K562 (cell line): ENCODE measurements around the gene DDX39A. TPM values are rescaled to one million over a fixed set of nuclear protein-coding genes. Genes with fewer than 3 reads are reported as not detected.
"Not testable (repeated sequence)": the region's sequence is repeated elsewhere in the genome, so short reads cannot be mapped to it uniquely, and the experiment has no call there.

Experiments used
- ATF3 ChIP-seq, 2 experiments: fragments of 450-650 bp in 1 of 2; sonication (generic) in 1 of 2; formaldehyde crosslinking in 1 of 2; IDR thresholded peaks in 1 of 2; conservative IDR thresholded peaks in 1 of 2; 2 replicates each; pipeline versions ENCODE4 v1.6.1 to v1.8.1; 2016 to 2023; ENCODE audit warnings: mild to moderate bottlenecking in 2 of 2, moderate library complexity in 2 of 2, inconsistent platforms in 1 of 2, missing genetic modification reagents in 1 of 2
- ATF7 ChIP-seq: fragments of 450-650 bp; IDR thresholded peaks from 2 replicates; pipeline ENCODE4 v1.7.1; 2014; ENCODE audit warnings: mild to moderate bottlenecking, moderate library complexity
- BHLHE40 ChIP-seq: IDR thresholded peaks from 2 replicates; pipeline ENCODE4 v1.6.1; 2011; ENCODE audit warnings: low read length, improper control_type of control experiment
- FOXK2 ChIP-seq, 2 experiments: fragments of 450-650 bp; IDR thresholded peaks in 1 of 2; conservative IDR thresholded peaks in 1 of 2; 2 replicates each; pipeline ENCODE4 v1.6.1; 2016; ENCODE audit warnings: low read depth in 2 of 2, mild to moderate bottlenecking in 1 of 2
- LEF1 ChIP-seq: fragments of 450-650 bp; IDR thresholded peaks from 2 replicates; pipeline ENCODE4 v1.6.1; 2016; ENCODE audit warnings: mild to moderate bottlenecking
- NRF1 ChIP-seq, 2 experiments: fragments of 450-650 bp; IDR thresholded peaks in 1 of 2; conservative IDR thresholded peaks in 1 of 2; 2 replicates each; pipeline ENCODE4 v1.6.1; 2014; ENCODE audit warnings: mild to moderate bottlenecking in 2 of 2
- SMARCA4 ChIP-seq: fragments of 450-650 bp; IDR thresholded peaks from 2 replicates; pipeline ENCODE4 v1.6.1; 2016
- SPI1 ChIP-seq: IDR thresholded peaks from 2 replicates; pipeline ENCODE4 v1.6.1; 2011; ENCODE audit warnings: low read depth, low read length, control low read depth, borderline replicate concordance
- TFAP4 ChIP-seq: sonication (generic); formaldehyde crosslinking; IDR thresholded peaks from 2 replicates; pipeline ENCODE4 v1.8.0; 2022; ENCODE audit warnings: missing genetic modification reagents, mild to moderate bottlenecking, moderate library complexity, borderline replicate concordance
- ZBTB7A ChIP-seq: IDR thresholded peaks from 2 replicates; pipeline ENCODE4 v1.6.1; 2011; ENCODE audit warnings: low read depth, mild to moderate bottlenecking, low read length, moderate library complexity, borderline replicate concordance; ENCODE audit not compliant: control insufficient read depth
- polyA plus RNA-seq, 8 experiments: library from polyadenylated mRNA; depleted of rRNA in 4 of 8; stranded (reverse) in 5 of 8; unstranded in 3 of 8; fragments of >200 nt; fragmentation: Nextera tagmentation in 2 of 8; fragmentation: Illumina TruSeq in 1 of 8; extraction: Ambion mirVana in 2 of 8; extraction: Trizol in 1 of 8; gene quantifications; 2 replicates each; pipeline versions ENCODE4 v1.2.1 to v1.2.3, GENCODE V29; 2011 to 2014; ENCODE audit warnings: inconsistent platforms in 1 of 8, missing spikeins in 1 of 8
- total RNA-seq, 7 experiments: library from RNA; depleted of rRNA in 6 of 7; stranded (reverse); fragments of >200 nt in 6 of 7; fragmentation: Illumina TruSeq in 2 of 7; extraction: Trizol in 2 of 7; gene quantifications; 2 replicates each; pipeline versions ENCODE4 v1.2.1 to v1.2.3, GENCODE V29; 2011 to 2021; ENCODE audit warnings: low replicate concordance in 1 of 7

Gene DDX39A
- total and polyA plus RNA-seq, 9 of the 15 experiments (the other 6 are each of a cell fraction or from before 2014, with no cell fraction given) = 90.3 to 250 (median 188) TPM

- peak; percentile 58; the same call in 1 of the 2 replicates for TF ChIP-seq SPI1
- TF ChIP-seq SMARCA4 = 0 out of 2 replicates have a peak, but pooled peaks have one; percentile 29
- TF ChIP-seq BHLHE40 = peak; percentile 69; the same call in 1 of the 2 replicates
- TF ChIP-seq NRF1 (conservative IDR thresholded peaks at IDR 0.05 in 1 of 2, IDR thresholded peaks at IDR 0.05 in 1 of 2) = 0 out of 4 replicates have a peak, but pooled peaks of 1 of the 2 experiments have one; percentile 23
- 0 out of 4 replicates have a peak, but pooled peaks of 1 of the 2 experiments have one; percentile 16 for TF ChIP-seq FOXK2 (conservative IDR thresholded peaks at IDR 0.05 in 1 of 2, IDR thresholded peaks at IDR 0.05 in 1 of 2; ENCODE audit: low read depth in 2 of 2)
- TF ChIP-seq TFAP4 = peak; percentile 41; the same call in 1 of the 2 replicates
- TF ChIP-seq LEF1 = 0 out of 2 replicates have a peak, but pooled peaks have one; percentile 35
- peak; percentile 62; the same call in 1 of the 2 replicates for TF ChIP-seq ATF3 (IDR thresholded peaks at IDR 0.05)
- TF ChIP-seq ATF3 (CRISPR knock-in tag; conservative IDR thresholded peaks at IDR 0.05) = not testable (repeated sequence)
- peak; percentile 69; the same call in 1 of the 2 replicates for TF ChIP-seq ZBTB7A
- peak; percentile 69 for TF ChIP-seq ATF7
Observed at GRCh38 chr19:14372384-14373077, 46.6 kb downstream of the DDX39A start (continued).
